Activated CD8-positive, alpha-beta memory T cell treated with anti-CD3 and anti-CD28 coated beads for 36 hours (primary cell): ENCODE measurements around the gene MINDY3. TPM values are rescaled to one million over a fixed set of nuclear protein-coding genes. Genes with fewer than 3 reads are reported as not detected.
"Not testable (repeated sequence)": the region's sequence is repeated elsewhere in the genome, so short reads cannot be mapped to it uniquely, and the experiment has no call there.

Experiments
- CTCF ChIA-PET: fragments of 350-600 bp; sonication (Branson Sonifier 250); formaldehyde crosslinking; loops from one replicate; lab custom pipeline; 2021; ENCODE audit warnings: antibody characterized with exemption; lab: Charles Lee
- POLR2A ChIA-PET: fragments of 350-600 bp; sonication (Branson Sonifier 250); formaldehyde crosslinking; loops from one replicate; lab custom pipeline; 2021; ENCODE audit warnings: antibody characterized with exemption; lab: Charles Lee
- total RNA-seq, 2 experiments: library from RNA; stranded (reverse); gene quantifications; one replicate each; pipeline ENCODE4 v1.2.3, GENCODE V29; 2021

MINDY3 gene
- total RNA-seq = 10 to 100 TPM; 20.7 to 22.9 TPM

GRCh38 chr10:15859906-15860691 lies at the start of gene MINDY3:
MINDY3 (minus strand) TSS chr10:15860507; CDS start chr10:15860299, 208 bp downstream.
- POLR2A ChIA-PET = no interaction called here

DNA sequence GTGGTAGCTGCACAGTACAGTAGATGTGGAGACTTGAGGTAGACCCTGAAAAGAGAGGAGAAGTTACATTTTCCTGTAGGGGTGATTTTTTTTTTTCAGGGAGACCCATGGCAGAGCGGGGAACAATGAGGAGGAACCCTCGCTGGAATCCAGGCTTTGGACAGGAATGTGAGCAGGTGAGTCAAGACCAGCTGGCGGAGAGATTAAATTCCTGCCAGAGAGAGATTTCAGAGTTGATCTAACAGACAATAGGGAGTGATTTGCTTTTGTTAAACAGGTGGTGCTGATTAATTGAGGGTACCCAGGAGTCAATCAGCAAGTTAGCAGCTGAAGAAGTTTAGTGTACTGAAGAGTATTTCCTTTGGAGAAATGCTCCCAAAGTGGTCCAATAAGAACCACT lies 41.6 kb upstream of the MINDY3 start:
- ChIA-PET CTCF (interaction anchor here (1.1 kb wide), 2 partner anchors 650 to 907 kb away, joined by 3 to 5 read pairs; no protein-coding TSS in a partner anchor), POLR2A (interaction anchor here (1.0 kb wide), 1 partner anchor 601 kb away, joined by 9 read pairs; no protein-coding TSS in a partner anchor)

More at GRCh38 chr10:15859906-15860691, at the start of gene MINDY3:
- CTCF ChIA-PET = no interaction called here

DNA sequence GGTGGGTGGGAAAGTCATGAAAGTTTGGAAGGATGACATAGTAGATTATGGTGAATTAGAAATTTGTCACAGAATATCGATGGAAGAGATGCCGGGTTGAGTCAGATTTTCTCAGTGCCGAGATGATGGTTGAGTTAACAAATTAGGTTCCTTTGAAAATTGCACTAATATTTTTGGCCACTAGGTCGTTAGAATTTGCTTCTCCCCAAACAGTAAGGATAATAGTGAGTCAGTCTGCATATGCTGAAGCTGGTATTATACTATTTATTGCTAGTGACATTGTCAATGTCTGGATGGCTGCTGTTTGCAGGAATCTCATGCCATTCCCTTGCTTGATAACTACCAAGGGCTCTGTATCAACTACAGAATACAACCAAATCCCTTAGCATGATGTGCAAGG lies 37.7 kb upstream of the MINDY3 start:
- ChIA-PET CTCF (no interaction called here), POLR2A (no interaction called here)

- ChIA-PET POLR2A (no interaction called here), CTCF (no interaction called here)
Measured at GRCh38 chr10:15897287-15897686, 37.0 kb upstream of the MINDY3 start.

- ChIA-PET POLR2A (no interaction called here), CTCF (no interaction called here)
Measured at GRCh38 chr10:15896654-15897053, 36.3 kb upstream of the MINDY3 start.

DNA sequence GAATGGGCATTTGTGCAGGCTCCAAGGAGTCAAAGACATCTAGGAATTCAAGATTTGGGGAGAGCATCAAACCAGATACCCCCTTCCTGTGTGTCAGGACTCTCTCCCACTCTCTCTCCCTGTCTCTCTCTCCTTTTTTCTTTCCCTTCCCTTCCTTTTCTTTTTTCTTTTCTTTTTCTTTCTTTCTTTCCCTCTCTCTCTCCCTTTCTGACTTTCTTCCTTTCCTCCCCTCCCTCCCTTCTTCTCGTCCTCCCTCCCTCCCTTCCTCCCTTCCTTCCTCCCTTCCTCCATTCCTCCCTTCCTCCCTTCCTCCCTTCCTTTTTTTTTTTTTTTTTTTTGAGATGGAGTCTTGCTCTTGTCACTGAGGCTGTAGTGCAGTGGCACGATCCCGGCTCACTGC lies 24.1 kb upstream of the MINDY3 start:
- ChIA-PET CTCF (interaction anchor here (0.7 to 1.2 kb wide), 3 partner anchors 102 to 1374 kb away, joined by 3 read pairs; no protein-coding TSS in a partner anchor), POLR2A (no interaction called here)

DNA sequence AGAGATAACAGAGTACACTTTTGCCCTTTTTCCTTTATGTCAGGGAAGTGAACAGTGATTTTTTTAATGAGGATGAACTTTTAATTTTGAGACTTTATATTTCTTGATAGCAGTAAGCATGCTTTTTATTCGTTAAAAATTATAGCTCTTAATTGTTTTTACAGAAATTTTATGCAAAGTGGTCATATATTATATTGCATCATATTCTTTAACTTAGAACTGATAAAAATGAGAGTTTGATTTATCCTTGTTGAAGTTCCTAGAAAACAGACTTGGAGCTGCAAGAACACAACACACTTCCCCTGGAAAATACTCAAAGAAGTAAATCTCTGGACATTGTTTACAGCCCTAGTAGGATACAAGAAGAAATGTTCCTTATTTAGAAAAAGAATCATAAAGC lies 21.2 kb upstream of the MINDY3 start:
- ChIA-PET CTCF (no interaction called here), POLR2A (no interaction called here)

- POLR2A ChIA-PET = no interaction called here
Measured at GRCh38 chr10:15879663-15880062, 19.4 kb upstream of the MINDY3 start.

GRCh38 chr10:15879058-15879457 lies 18.8 kb upstream of the MINDY3 start:
- CTCF ChIA-PET = no interaction called here
- POLR2A ChIA-PET = no interaction called here

More at GRCh38 chr10:15879663-15880062, 19.4 kb upstream of the MINDY3 start:
- CTCF ChIA-PET = no interaction called here

- POLR2A ChIA-PET = no interaction called here
- CTCF ChIA-PET = no interaction called here
Measured at GRCh38 chr10:15877836-15878576, 17.7 kb upstream of the MINDY3 start.

GRCh38 chr10:15876274-15876673 lies 16.0 kb upstream of the MINDY3 start:
- POLR2A ChIA-PET, CTCF ChIA-PET: not testable (repeated sequence)

DNA sequence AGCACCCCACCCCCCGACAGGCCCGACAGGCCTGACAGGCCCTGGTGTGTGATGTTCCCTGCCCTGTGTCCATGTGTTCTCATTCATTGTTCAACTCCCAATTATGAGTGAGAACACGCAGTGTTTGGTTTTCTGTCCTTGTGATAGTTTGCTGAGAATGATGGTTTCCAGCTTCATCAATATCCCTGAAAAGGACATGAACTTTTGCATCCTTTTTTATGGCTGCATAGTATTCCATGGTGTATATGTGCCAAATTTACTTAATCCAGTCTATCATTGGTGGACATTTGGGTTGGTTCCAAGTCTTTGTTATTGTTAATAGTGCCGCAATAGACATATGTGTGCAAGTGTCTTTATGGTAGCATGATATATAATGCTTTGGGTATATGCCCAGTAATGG lies 12.3 kb upstream of the MINDY3 start:
- CTCF ChIA-PET, POLR2A ChIA-PET: not testable (repeated sequence)

GRCh38 chr10:15871823-15872222 lies 11.5 kb upstream of the MINDY3 start:
- POLR2A ChIA-PET = interaction anchor here (0.5 kb wide), 1 partner anchor 933 kb away, joined by 4 read pairs; no protein-coding TSS in a partner anchor
- CTCF ChIA-PET = no interaction called here

- POLR2A ChIA-PET = no interaction called here
- CTCF ChIA-PET = no interaction called here
Measured at GRCh38 chr10:15869935-15870334, 9.6 kb upstream of the MINDY3 start.

- ChIA-PET CTCF (no interaction called here), POLR2A (no interaction called here)
Measured at GRCh38 chr10:15868006-15868405, 7.7 kb upstream of the MINDY3 start.

DNA sequence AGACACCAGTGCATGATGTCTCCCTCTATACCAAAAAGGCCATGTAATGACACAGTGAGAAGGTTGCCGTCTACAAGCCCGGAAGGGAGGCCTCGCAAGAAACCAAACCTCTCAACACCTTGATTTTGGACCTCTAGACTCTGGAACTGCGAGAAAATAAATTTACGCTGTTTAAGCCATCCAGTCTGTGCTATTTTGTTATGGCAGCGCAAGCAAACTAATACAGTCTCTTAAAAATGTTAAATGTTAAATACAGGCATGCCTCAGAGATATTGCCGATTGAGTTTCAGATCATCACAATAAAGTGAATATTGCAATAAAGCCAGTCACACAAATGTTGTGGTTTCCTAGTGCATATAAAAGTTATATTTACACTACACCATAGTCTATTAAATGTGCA lies 5.0 kb upstream of the MINDY3 start:
- ChIA-PET CTCF (no interaction called here), POLR2A (no interaction called here)

DNA sequence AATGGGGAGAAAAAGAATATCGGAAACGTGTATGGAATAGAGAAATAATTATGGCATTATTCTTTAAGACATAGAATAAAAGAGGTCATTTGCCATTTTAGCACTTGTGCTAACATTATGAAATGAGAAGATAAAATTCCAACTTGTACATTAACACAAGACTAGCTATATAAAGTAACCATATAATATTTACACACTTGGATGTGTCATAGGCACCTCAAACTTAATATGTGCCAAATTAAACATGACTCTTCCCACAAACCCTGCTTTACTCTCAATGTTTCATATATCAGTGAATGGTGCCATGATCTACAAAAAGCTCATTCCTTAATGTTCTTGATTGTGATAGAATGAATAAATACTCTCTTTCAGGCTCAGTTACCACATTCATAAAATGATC lies 4.1 kb upstream of the MINDY3 start:
- ChIA-PET CTCF (no interaction called here), POLR2A (no interaction called here)

DNA sequence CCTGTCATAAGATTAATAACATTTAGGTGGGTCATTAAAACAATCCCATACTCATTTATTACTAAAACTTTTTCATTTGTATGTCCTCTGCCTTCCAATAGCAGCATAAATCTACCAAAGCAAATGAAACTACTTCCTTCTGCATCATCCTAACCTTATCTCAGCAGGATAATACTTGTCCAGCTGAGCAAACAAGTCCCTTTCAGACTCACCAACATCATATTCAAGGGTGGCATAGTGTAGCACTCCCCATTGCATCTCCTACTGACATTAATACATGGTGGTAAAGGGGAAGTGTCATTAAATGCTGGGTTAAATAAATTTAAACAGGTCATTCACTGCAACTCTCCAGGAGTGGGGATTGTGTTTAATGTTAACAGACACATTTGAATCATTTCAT lies 3.4 kb upstream of the MINDY3 start:
- CTCF ChIA-PET = no interaction called here
- POLR2A ChIA-PET = no interaction called here

- POLR2A ChIA-PET = no interaction called here
- CTCF ChIA-PET = no interaction called here
Measured at GRCh38 chr10:15863323-15863722, 3.0 kb upstream of the MINDY3 start.

- POLR2A ChIA-PET = no interaction called here
Measured at GRCh38 chr10:15860692-15861201, 440 bp upstream of the MINDY3 start.

More at GRCh38 chr10:15860692-15861201, 440 bp upstream of the MINDY3 start:
- CTCF ChIA-PET = no interaction called here
